Adrenal gland (tissue), 5 donors: ENCODE measurements around the gene MYH2.

Experiments used
- CTCF ChIP-seq, 6 experiments: fragments of 450-650 bp in 4 of 6; fragments of 200-600 bp in 2 of 6; sonication (generic) in 1 of 6; IDR thresholded peaks; 1 replicate in 5 of 6; 2 replicates in 1 of 6; pipeline versions ENCODE4 v1.5.1 to v1.8.0; 2016 to 2021; ENCODE audit warnings: antibody characterized with exemption in 6 of 6, mild to moderate bottlenecking in 2 of 6, moderate library complexity in 1 of 6
- POLR2A ChIP-seq, 2 donors: fragments of 450-650 bp; IDR thresholded peaks; one replicate each; pipeline ENCODE4 v1.6.1; 2017; ENCODE audit warnings: antibody characterized with exemption in 2 of 2, mild to moderate bottlenecking in 2 of 2, moderate library complexity in 1 of 2
- donor health status: DM: no; HTN: no; CAD: no.

GRCh38 chr17:10518271-10519037 is 31.0 kb downstream of the MYH2 start, which contains the start of gene MYH1:
- no peak for TF ChIP-seq CTCF (IDR thresholded peaks at IDR 0.05)
- no peak for TF ChIP-seq POLR2A (IDR thresholded peaks at IDR 0.05)
